IPS-15b (cell line): ENCODE measurements around the gene UCK1.

Experiments used
- H3K27me3 ChIP-seq: one replicate; pipeline ENCODE4 v1.6.1; 2013; ENCODE audit warnings: low read length; ENCODE audit not compliant: control insufficient read depth, insufficient read depth
- H3K36me3 ChIP-seq: one replicate; pipeline ENCODE4 v1.6.1; 2013; ENCODE audit warnings: low read length; ENCODE audit not compliant: control insufficient read depth, insufficient read depth
- H3K4me1 ChIP-seq: one replicate; pipeline ENCODE4 v1.6.1; 2013; ENCODE audit warnings: mild to moderate bottlenecking, low read length; ENCODE audit not compliant: control insufficient read depth, insufficient read depth
- H3K4me3 ChIP-seq: one replicate; pipeline ENCODE4 v1.5.1; 2013; ENCODE audit warnings: low read depth, low read length
- H3K9ac ChIP-seq: one replicate; pipeline ENCODE4 v1.6.1; 2013; ENCODE audit warnings: low read depth, mild to moderate bottlenecking, low read length
- H3K9me3 ChIP-seq: one replicate; pipeline ENCODE4 v1.6.1; 2013; ENCODE audit warnings: mild to moderate bottlenecking, low read length; ENCODE audit not compliant: control insufficient read depth, insufficient read depth

The UCK1 gene

DNA sequence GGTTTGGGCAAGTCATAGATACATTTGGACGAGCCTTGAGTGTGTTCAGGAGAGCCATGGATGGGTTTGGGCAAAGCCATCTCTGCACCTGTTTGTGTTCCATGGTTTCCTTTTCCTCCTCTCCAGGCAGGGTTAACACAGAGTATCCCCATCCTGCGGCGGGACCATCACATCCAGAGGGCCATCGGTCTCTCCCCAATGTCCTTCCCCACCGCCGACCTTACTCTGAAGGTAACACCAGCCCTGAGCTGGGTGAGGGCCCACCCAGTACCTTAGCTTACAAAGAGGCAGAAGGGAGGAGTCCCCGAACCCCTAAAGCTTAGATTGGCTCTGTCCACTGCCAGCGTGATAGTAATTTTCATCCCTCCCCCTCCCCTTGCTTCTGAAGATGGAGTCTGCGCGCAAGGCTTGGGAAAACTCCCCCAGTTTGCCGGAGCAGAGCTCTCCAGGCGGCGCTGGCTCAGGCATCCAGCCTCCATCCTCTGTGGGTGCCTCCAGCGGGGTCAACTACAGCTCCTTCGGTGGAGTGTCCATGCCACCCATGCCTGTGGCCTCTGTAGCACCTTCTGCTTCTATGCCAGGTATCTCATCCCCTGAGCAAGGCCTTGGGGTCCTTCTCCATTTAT lies 46.4 kb downstream of the UCK1 start:
- Histone ChIP-seq H3K9ac (no peak overlapping the region), H3K4me3 (no peak overlapping the region), H3K36me3 (peaks cover 94% of the 10 kb centered on the region), H3K4me1 (no peaks in the 10 kb centered on the region), H3K9me3 (no peaks in the 10 kb centered on the region), H3K27me3 (no peaks in the 10 kb centered on the region)

DNA sequence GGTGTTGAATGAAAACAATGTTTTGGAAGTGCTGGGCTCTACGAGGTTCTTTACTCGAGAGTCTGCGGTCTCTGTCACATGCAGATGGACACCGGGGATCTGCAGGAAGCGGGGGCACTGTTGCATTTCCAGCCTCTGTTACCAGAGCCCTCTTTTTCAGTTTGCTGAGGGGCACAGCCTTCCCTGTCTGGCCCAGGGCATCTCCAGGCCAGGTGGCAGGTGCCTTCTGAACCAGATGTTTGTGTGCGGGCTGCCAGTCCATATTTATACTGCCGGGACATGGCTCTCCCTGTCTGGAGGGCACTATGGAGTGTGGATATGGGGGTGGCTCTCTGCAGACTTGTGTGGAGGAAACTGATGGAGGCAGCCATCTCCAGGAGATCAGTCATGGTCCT lies 47.0 kb downstream of the UCK1 start:
- no peaks in the 10 kb centered on the region for H3K4me1 ChIP-seq
- no peaks in the 10 kb centered on the region for H3K27me3 ChIP-seq
- no peak overlapping the region for H3K4me3 ChIP-seq
- H3K9me3 ChIP-seq = no peaks in the 10 kb centered on the region
- H3K36me3 ChIP-seq = peaks cover 94% of the 10 kb centered on the region
- H3K9ac ChIP-seq = no peak overlapping the region

DNA sequence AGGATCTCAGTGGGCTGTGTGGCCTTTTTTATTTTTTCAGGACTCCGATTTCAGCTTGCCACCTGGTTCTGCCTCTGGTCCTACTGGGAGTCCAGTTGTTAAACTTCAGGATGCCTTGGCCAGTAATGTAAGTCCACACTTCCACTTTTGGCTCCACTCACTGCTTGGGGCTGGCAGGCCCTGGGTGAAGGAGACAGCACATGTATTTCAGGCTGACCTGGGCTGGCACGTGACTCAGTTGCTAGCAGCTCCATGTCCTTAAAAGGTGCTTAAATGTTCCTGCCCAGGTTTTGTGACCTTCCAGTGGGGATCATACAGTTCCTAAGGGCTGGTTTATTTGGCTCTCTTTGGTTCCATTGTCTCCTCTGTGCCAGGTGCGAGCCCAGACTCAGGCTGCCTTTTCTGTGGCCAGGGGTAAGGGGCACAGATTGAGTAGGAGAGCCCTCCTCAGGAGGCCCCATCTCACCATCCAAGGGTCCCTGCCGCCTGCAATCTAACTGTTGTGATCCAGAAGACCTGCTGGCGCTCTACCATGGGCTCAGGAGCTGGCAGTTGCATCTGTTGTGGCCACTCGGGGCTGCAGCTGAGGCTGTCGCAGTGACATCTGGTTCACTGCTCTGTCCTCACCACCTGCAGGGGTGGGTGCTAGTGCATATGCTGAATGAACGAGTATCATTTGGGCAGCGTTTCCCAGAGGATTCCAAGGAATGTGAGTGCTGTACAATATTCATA lies 47.6 kb downstream of the UCK1 start:
- H3K9ac ChIP-seq = no peak overlapping the region
- H3K36me3 ChIP-seq = peaks cover 94% of the 10 kb centered on the region
- H3K27me3 ChIP-seq = no peaks in the 10 kb centered on the region
- no peaks in the 10 kb centered on the region for H3K9me3 ChIP-seq
- H3K4me1 ChIP-seq = no peaks in the 10 kb centered on the region
- H3K4me3 ChIP-seq = no peak overlapping the region

DNA sequence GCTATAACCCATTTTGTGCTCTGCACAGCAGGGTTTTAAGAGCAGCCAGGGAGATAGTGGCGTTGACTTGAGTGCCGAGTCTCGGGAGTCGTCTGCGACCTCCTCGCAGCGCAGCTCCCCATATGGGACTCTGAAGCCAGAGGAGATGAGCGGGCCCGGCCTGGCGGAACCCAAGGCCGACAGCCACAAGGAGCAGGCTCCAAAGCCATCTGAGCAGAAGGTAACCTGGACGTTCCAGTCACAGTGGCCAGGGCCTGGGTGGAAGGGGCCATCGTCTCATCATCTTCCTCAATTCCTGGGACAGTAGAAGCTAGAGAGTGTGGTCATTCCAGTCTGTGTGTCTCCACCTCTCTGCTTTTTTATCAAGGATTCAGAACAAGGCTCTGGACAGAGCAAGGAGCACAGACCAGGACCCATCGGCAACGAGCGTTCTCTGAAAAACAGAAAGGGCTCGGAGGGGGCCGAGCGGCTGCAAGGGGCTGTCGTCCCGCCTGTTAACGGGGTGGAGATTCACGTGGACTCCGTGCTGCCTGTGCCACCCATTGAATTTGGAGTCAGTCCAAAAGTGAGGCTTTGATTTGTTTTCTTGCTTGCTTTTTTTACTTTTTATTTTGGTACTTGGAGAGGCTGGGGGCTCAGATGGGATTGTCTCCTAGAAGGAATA lies 48.6 kb downstream of the UCK1 start:
- H3K27me3 ChIP-seq = no peaks in the 10 kb centered on the region
- H3K36me3 ChIP-seq = peaks cover 91% of the 10 kb centered on the region
- H3K9ac ChIP-seq = no peak overlapping the region
- no peaks in the 10 kb centered on the region for H3K4me1 ChIP-seq
- no peaks in the 10 kb centered on the region for H3K9me3 ChIP-seq
- no peak overlapping the region for H3K4me3 ChIP-seq

DNA sequence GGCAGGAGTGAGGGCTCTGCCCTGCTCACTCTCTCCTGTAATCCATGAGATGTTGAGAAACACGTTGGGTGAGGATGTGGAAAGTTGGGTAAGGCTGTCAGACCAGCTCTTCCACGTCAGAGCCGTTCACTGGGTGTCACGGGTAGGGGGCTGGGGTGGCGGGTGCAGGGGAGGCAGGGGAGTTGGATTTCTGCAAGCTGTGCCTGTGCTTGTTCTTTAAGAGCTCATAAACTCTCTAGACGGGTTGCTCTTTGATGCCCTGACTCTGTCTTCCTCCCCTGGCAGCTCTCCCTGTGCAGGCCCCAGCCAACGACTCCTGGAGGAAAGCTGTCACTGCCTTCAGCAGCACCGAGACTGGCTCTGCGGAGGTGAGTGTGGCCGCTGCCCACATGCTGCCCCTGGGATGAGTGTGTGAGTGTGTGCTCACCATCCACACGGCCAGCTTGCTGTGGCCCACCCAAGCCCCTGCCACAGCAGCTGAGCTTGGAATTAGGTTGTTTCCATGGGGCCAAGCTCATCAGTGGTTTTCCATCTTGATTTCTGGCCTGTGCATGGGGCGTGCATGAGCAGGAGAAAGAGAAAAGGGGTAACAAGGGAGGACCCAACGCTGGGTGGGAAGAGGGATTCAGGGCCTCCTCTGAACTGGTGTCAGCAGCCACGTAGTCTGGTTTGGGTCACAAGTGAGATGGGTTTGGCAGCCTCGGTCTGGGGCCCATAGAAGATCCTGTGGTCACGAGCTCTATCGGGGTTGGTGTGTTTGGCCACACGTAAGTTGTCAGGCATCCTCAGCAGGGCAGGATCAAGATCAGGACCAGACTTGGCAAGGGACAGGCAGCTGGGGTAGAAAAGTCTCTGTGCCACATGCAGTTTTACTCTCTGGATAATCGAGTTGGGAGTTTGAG lies 49.4 kb downstream of the UCK1 start:
- Histone ChIP-seq H3K27me3 (no peaks in the 10 kb centered on the region), H3K4me1 (no peaks in the 10 kb centered on the region), H3K9me3 (no peaks in the 10 kb centered on the region), H3K4me3 (no peak overlapping the region), H3K36me3 (peaks cover 91% of the 10 kb centered on the region), H3K9ac (no peak overlapping the region)

DNA sequence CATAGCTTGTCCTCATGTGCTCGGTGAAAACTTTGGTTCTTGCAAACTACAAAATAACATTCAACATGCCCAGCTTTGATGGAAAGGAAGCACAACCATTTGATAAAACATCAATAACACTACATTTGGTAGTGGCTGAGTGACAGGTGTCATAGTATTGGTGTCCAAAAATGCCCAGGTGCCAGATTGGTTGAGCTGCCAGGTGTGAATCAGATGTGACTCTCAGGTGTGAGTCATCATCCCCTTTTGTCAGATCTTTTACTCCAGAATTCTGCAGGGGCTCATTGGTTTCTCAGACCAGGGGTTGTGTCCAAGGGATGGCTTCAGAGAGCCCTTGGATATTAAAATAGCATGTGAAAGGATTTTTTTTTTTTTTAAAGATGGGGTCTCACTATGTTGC lies 50.8 kb downstream of the UCK1 start:
- no peak overlapping the region for H3K4me3 ChIP-seq
- H3K36me3 ChIP-seq = peaks cover 91% of the 10 kb centered on the region

DNA sequence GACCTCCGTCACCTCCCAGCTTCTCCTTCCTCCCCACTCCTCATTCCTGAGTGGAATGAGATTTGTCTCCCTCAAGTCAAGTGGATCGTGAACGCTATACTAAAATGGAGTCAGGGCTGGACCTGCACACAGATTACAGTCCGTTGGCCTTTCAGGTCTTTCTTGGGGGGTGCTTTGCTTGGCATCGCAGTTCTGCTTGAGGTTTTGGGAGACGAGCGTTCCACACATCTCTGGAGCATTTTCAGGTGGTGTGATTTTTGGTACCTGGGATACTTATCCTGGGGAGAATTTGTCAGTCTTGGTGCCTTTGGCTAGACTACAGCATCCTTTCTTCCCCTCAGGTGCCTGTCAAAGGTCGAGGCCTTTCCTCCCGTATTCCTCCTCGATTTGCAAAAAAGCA lies 52.2 kb downstream of the UCK1 start:
- Histone ChIP-seq H3K9ac (no peak overlapping the region), H3K27me3 (no peaks in the 10 kb centered on the region), H3K36me3 (peaks cover 91% of the 10 kb centered on the region), H3K9me3 (no peaks in the 10 kb centered on the region), H3K4me3 (no peak overlapping the region), H3K4me1 (no peaks in the 10 kb centered on the region)

More for the DNA sequence above, 50.8 kb downstream of the UCK1 start:
- Histone ChIP-seq H3K27me3 (no peaks in the 10 kb centered on the region), H3K4me1 (no peaks in the 10 kb centered on the region), H3K9ac (no peak overlapping the region), H3K9me3 (no peaks in the 10 kb centered on the region)

DNA sequence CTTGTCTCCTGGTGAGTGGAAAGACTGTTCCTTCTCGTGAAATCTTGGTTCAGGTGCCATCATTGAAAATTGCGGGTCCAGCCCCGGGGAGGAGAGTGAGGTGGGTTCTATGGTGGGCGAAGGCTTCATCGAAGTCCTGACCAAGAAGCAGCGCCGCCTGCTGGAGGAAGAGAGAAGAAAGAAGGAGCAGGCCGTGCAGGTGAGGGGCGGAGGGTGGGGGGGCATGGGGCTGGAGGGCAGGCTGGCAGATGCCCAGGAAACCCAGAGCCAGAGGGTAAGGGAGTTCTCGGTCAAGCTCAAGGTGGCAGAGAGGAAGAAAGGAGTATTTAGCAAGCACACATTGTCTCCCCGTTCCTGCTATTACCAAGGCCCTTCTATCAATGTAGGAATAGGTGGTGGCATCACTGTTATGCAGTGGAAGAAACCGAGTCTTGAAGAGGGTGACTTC lies 52.6 kb downstream of the UCK1 start:
- no peak overlapping the region for H3K4me3 ChIP-seq
- H3K27me3 ChIP-seq = no peaks in the 10 kb centered on the region
- no peaks in the 10 kb centered on the region for H3K9me3 ChIP-seq
- no peaks in the 10 kb centered on the region for H3K4me1 ChIP-seq
- no peak overlapping the region for H3K9ac ChIP-seq
- peaks cover 91% of the 10 kb centered on the region for H3K36me3 ChIP-seq

DNA sequence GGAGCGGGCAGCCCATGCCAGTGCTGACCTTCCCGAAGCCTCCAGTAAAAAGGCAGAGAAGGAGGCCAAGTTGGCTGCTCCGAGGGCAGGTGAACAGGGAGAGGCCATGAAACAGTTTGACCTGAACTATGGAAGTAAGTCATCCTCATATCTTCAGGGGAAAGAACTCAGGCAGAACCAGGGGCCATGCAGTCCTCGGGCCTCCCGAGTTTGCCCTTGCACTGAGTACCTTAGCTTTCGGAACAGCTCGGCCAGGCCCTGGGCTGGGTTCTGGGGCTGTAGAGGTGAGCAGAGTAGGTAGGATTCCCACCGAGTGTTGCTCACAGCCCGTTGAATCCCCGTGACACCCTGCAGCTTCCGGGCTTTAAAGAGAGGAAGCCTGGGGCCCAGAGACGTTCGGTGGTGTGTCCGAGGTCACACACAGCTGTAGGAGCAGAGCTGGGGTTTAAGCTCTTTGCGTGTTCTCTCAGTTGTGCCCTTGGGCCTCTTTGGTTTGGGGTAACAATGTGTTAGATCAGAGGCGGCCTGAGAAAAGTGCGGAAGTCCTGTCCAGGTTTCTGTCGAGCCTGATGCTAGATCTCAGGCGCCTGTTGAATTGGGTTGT lies 53.1 kb downstream of the UCK1 start:
- Histone ChIP-seq H3K36me3 (peaks cover 91% of the 10 kb centered on the region), H3K27me3 (no peaks in the 10 kb centered on the region), H3K9me3 (no peaks in the 10 kb centered on the region), H3K9ac (no peak overlapping the region), H3K4me3 (no peak overlapping the region), H3K4me1 (no peaks in the 10 kb centered on the region)

DNA sequence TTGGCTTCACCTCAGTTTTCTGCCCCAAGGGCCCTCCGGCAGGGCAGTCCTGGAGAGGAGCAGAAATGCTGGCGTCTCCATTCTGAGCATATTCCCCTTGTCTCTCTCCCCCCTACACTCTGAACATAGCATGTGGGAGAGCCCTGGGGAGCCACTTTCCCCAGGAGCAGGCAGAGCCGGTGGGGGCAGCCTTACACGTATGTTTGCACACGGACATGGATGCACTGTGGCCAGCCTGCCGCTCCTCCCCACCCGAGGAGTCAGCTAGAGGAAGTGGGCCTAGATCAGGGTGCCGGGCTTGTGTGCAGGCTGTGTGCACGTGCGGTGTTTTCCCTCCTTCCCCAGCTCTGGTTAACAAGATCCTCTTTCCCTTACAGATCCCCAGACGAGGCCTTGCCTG lies 53.7 kb downstream of the UCK1 start:
- peaks cover 90% of the 10 kb centered on the region for H3K36me3 ChIP-seq
- H3K9me3 ChIP-seq = no peaks in the 10 kb centered on the region
- H3K9ac ChIP-seq = no peak overlapping the region
- H3K4me3 ChIP-seq = no peak overlapping the region
- no peaks in the 10 kb centered on the region for H3K4me1 ChIP-seq
- no peaks in the 10 kb centered on the region for H3K27me3 ChIP-seq

DNA sequence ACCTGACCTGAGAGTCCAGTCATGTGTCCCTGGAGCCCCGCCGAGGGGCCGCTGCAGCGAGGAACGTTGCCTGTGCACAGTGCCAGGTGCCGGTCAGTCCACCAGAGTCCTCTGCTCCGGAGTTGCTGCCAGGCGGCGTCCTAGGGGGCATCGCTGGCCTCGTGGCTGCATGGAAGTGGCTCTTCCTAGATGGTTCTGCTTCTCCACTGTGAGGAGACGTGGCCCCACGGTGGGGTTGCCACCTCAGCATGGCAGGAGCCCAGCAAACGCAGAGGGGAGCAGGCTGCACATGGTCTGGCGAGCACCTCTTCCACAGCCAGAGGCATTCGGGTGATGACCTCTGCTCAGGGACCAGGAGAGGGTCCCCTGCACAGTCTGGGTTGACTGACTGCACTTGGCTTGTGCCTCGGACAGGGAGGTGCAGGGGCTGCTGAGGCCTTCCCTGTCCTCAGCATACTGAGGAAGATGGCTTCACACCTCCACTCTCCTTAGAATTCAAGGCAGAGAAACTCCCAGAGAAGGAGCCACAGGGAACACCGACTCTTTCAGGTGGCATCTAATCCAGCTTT lies 54.2 kb downstream of the UCK1 start:
- Histone ChIP-seq H3K27me3 (no peaks in the 10 kb centered on the region), H3K4me1 (no peaks in the 10 kb centered on the region), H3K36me3 (peaks cover 86% of the 10 kb centered on the region), H3K4me3 (no peak overlapping the region), H3K9me3 (no peaks in the 10 kb centered on the region), H3K9ac (no peak overlapping the region)
